Testis (tissue), 2 donors: ENCODE results near the gene GMCL1.

ENCODE experiments used
- POLR2A ChIP-seq: fragments of 450-650 bp; IDR thresholded peaks from one replicate; pipeline ENCODE4 v1.6.1; 2017; ENCODE audit warnings: antibody characterized with exemption, mild to moderate bottlenecking, moderate library complexity
- TF ChIP-seq, protein P1 (sequence below), 3 experiments: fragments of 450-650 bp in 2 of 3; fragments of 200-600 bp in 1 of 3; sonication (generic) in 1 of 3; IDR thresholded peaks; one replicate each; pipeline ENCODE4 v1.5.1; 2016 to 2019; ENCODE audit warnings: antibody characterized with exemption in 3 of 3, mild to moderate bottlenecking in 2 of 3, moderate library complexity in 1 of 3

DNA sequence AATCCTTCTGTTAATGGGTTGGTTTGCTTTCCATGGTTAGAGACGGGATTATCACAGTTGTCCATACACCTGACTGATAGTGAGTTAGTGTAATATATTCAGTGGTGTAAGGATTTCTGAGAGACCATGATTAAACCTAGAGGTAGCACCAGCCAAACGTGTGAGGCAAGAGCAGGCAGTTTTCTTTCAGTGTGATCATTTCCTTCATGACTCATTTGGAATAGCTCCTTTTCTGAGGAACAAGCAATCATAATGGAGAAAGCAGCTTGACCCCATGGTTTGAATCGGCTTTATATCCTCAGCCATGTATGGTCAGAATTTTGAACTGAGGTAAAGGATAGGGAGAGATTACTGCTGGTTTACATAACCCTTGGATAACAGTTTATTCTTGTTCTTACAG lies 88.4 kb downstream of the GMCL1 start:
- no peak for TF ChIP-seq POLR2A
- TF ChIP-seq, protein P1, sequence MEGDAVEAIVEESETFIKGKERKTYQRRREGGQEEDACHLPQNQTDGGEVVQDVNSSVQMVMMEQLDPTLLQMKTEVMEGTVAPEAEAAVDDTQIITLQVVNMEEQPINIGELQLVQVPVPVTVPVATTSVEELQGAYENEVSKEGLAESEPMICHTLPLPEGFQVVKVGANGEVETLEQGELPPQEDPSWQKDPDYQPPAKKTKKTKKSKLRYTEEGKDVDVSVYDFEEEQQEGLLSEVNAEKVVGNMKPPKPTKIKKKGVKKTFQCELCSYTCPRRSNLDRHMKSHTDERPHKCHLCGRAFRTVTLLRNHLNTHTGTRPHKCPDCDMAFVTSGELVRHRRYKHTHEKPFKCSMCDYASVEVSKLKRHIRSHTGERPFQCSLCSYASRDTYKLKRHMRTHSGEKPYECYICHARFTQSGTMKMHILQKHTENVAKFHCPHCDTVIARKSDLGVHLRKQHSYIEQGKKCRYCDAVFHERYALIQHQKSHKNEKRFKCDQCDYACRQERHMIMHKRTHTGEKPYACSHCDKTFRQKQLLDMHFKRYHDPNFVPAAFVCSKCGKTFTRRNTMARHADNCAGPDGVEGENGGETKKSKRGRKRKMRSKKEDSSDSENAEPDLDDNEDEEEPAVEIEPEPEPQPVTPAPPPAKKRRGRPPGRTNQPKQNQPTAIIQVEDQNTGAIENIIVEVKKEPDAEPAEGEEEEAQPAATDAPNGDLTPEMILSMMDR (IDR thresholded peaks at IDR 0.05): no peak
